Prostate gland (tissue), 2 donors: Measurements from ENCODE around the gene GABBR2. TPM values are rescaled to one million over a fixed set of nuclear protein-coding genes. Genes with fewer than 3 reads are reported as not detected.

Experiments
- DNase-seq: peaks from one replicate; pipeline ENCODE4 v3.0.0-alpha.2; 2019; ENCODE audit warnings: low spot score
- H3K27ac ChIP-seq, 2 donors: fragments of 200-600 bp; sonication (generic); 2 replicates each; pipeline ENCODE4 v1.5.1; 2017 to 2019
- H3K27me3 ChIP-seq: fragments of 200-600 bp; sonication (generic); replicated peaks from 2 replicates; pipeline ENCODE4 v1.5.1; 2019; ENCODE audit not compliant: insufficient read depth
- H3K36me3 ChIP-seq, 2 donors: fragments of 200-600 bp; sonication (generic); 1 replicate in 1 of 2; 2 replicates in 1 of 2; pipeline versions ENCODE4 v1.5.1 to v1.8.1; 2017 to 2019
- H3K4me1 ChIP-seq: fragments of 200-600 bp; sonication (generic); replicated peaks from 2 replicates; pipeline ENCODE4 v1.5.1; 2019
- H3K4me3 ChIP-seq, 2 donors: fragments of 200-600 bp; sonication (generic); 2 replicates each; pipeline ENCODE4 v1.5.1; 2017 to 2019
- H3K9me3 ChIP-seq: fragments of 200-600 bp; sonication (generic); 2 replicates; pipeline ENCODE4 v1.5.1; 2017
- CTCF ChIP-seq, 4 experiments: fragments of 200-600 bp in 2 of 4; fragments of 450-650 bp in 2 of 4; sonication (generic) in 2 of 4; IDR thresholded peaks; 1 replicate in 3 of 4; 2 replicates in 1 of 4; pipeline ENCODE4 v1.5.1; 2016 to 2019; ENCODE audit warnings: antibody characterized with exemption in 4 of 4, mild to moderate bottlenecking in 2 of 4, moderate library complexity in 2 of 4
- POLR2A ChIP-seq: fragments of 450-650 bp; IDR thresholded peaks from one replicate; pipeline ENCODE4 v1.6.1; 2016; ENCODE audit warnings: antibody characterized with exemption, mild to moderate bottlenecking
- POLR2AphosphoS5 ChIP-seq: sonication (generic); formaldehyde crosslinking; IDR thresholded peaks from one replicate; pipeline ENCODE4 v1.6.1; 2017; ENCODE audit warnings: antibody characterized with exemption
- WGBS: methylation state at CpG from one replicate; pipeline ENCODE4 v1.1.5; 2018; 5-methylcytosine and 5-hydroxymethylcytosine counted together
- intact Hi-C: fragments of 100-400 bp; cut with DNase I; formaldehyde crosslinking; loops from one replicate; pipeline ENCODE4 v1.14.2; 2022
- total RNA-seq, 2 donors: library from RNA; depleted of rRNA; stranded (reverse); fragments of >200 nt; gene quantifications; one replicate each; pipeline ENCODE4 v1.1.0, GENCODE V29; 2016

GABBR2 gene
- total RNA-seq, 2 donors from 2014 or later = 0.97 TPM; not detected in 1

- Histone ChIP-seq H3K36me3 (no peaks in the 10 kb centered on the region), H3K4me1 (no peaks in the 10 kb centered on the region), H3K9me3 (no peaks in the 10 kb centered on the region), H3K27me3 (no peaks in the 10 kb centered on the region), H3K4me3 (no peak overlapping the region), H3K27ac (no peak overlapping the region)
- TF ChIP-seq POLR2AphosphoS5 (no peak), CTCF (IDR thresholded peaks at IDR 0.05) (no peak), POLR2A (no peak)
- DNase-seq = no peak
- intact Hi-C loops = no loop called here
- 36% methylated on average over 2 of the region's 2 CpGs for WGBS
Observed at GRCh38 chr9:98442541-98442940, 266.2 kb downstream of the GABBR2 start.

- intact Hi-C loops = no loop called here
- no peak for TF ChIP-seq POLR2A
- no peak for TF ChIP-seq CTCF (IDR thresholded peaks at IDR 0.05)
- TF ChIP-seq POLR2AphosphoS5 = no peak
- no peaks in the 10 kb centered on the region for H3K4me1 ChIP-seq
- no peak overlapping the region for H3K4me3 ChIP-seq
- H3K9me3 ChIP-seq = no peaks in the 10 kb centered on the region
- no peaks in the 10 kb centered on the region for H3K36me3 ChIP-seq
- no peak for DNase-seq
- no peak overlapping the region for H3K27ac ChIP-seq
- 34% methylated on average over 3 of the region's 3 CpGs for WGBS
- H3K27me3 ChIP-seq = no peaks in the 10 kb centered on the region
Observed at GRCh38 chr9:98442114-98442513, 266.6 kb downstream of the GABBR2 start.

GRCh38 chr9:98438666-98439065, 270.1 kb downstream of the GABBR2 start:
- no peak overlapping the region for H3K27ac ChIP-seq
- intact Hi-C loops = no loop called here
- no peaks in the 10 kb centered on the region for H3K36me3 ChIP-seq
- TF ChIP-seq POLR2A (no peak), CTCF (IDR thresholded peaks at IDR 0.05) (no peak), POLR2AphosphoS5 (no peak)
- H3K27me3 ChIP-seq = no peaks in the 10 kb centered on the region
- WGBS = 63% methylated on average over 3 of the region's 3 CpGs
- H3K4me3 ChIP-seq = no peak overlapping the region
- no peaks in the 10 kb centered on the region for H3K9me3 ChIP-seq
- no peak for DNase-seq
- H3K4me1 ChIP-seq = no peaks in the 10 kb centered on the region

- no peak for DNase-seq
- Histone ChIP-seq H3K9me3 (no peaks in the 10 kb centered on the region), H3K36me3 (no peaks in the 10 kb centered on the region), H3K4me1 (no peaks in the 10 kb centered on the region), H3K27me3 (no peaks in the 10 kb centered on the region), H3K27ac (no peak overlapping the region), H3K4me3 (no peak overlapping the region)
- TF ChIP-seq CTCF (IDR thresholded peaks at IDR 0.05) = no peak
- no peak for TF ChIP-seq POLR2AphosphoS5
- no peak for TF ChIP-seq POLR2A
- WGBS = 96% methylated on average over 4 of the region's 4 CpGs
- intact Hi-C loops = no loop called here
Observed at GRCh38 chr9:98437458-98438034, 271.2 kb downstream of the GABBR2 start.

GRCh38 chr9:98432960-98433359, 275.8 kb downstream of the GABBR2 start:
- Histone ChIP-seq H3K27ac (no peak overlapping the region), H3K27me3 (no peaks in the 10 kb centered on the region), H3K4me1 (no peaks in the 10 kb centered on the region), H3K9me3 (no peaks in the 10 kb centered on the region), H3K4me3 (no peak overlapping the region), H3K36me3 (no peaks in the 10 kb centered on the region)
- TF ChIP-seq CTCF (IDR thresholded peaks at IDR 0.05) (no peak), POLR2AphosphoS5 (no peak), POLR2A (no peak)
- DNase-seq = no peak
- 85% methylated on average over 4 of the region's 4 CpGs for WGBS
- intact Hi-C loops = no loop called here
